ENCODE data around the gene FARS2.

The FARS2 gene

DNA sequence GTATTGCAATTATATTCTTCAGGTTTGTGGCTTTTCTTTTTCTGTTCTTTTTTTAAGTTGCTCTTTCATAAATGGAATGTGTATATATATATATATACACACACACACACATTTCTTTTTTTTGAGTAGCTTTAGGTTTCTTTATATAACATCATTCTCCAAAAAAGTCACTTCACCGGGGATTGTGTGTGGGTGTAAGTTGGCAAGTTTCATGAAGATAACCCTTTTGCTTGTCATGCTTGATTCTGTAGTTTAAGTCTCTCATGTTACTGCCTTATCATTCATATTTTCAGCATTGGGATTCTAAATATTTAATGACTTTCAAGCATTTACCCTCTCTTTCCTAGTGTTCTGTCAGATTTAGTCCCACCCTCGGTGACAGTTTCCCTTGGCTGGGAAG is 181.0 kb downstream of the FARS2 start:
- Histone ChIP-seq H3K4me1 (ENCODE audit: control insufficient read depth, low read depth, low read length) (peaks cover 20% of the 10 kb centered on the region), H3K4me3 (ENCODE audit: low read length) (no peak overlapping the region), H3K27ac (ENCODE audit: low read length) (no peak overlapping the region), H3K9me3 (ENCODE audit: control insufficient read depth, low read depth, low read length) (no peaks in the 10 kb centered on the region), H3K36me3 (ENCODE audit: control insufficient read depth, low read depth, low read length) (no peaks in the 10 kb centered on the region), H3K27me3 (ENCODE audit: control insufficient read depth, insufficient read depth, low read length) (peaks cover 4% of the 10 kb centered on the region), H3K9ac (ENCODE audit: low read length) (no peak overlapping the region)

DNA sequence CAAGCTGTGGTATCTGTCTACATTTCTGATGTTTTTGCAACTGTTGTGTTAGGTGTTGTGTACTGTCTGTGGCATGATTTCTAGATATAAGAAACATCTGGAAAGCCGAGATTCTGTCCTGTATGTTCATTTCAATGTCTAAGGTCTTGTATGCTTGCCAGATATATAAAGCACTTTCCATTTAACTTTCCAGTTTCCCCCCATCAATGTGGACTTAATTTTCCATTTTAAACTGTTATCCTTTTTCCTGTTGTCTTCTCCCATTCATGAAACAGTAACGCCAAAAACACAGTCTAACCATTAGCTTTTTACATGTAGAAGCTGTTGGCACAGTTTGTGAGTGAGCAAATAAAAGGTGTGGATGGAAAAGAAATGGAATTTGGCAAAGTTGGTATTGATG is 181.6 kb downstream of the FARS2 start:
- Histone ChIP-seq H3K27ac (ENCODE audit: low read length) (no peak overlapping the region), H3K4me3 (ENCODE audit: low read length) (no peak overlapping the region), H3K36me3 (ENCODE audit: control insufficient read depth, low read depth, low read length) (no peaks in the 10 kb centered on the region), H3K4me1 (ENCODE audit: control insufficient read depth, low read depth, low read length) (peaks cover 20% of the 10 kb centered on the region), H3K9me3 (ENCODE audit: control insufficient read depth, low read depth, low read length) (no peaks in the 10 kb centered on the region), H3K27me3 (ENCODE audit: control insufficient read depth, insufficient read depth, low read length) (peaks cover 4% of the 10 kb centered on the region), H3K9ac (ENCODE audit: low read length) (no peak overlapping the region)

- Histone ChIP-seq H3K4me1 (ENCODE audit: control insufficient read depth, low read depth, low read length) (peaks cover 17% of the 10 kb centered on the region), H3K9ac (ENCODE audit: low read length) (no peak overlapping the region), H3K27me3 (ENCODE audit: control insufficient read depth, insufficient read depth, low read length) (peaks cover 4% of the 10 kb centered on the region), H3K9me3 (ENCODE audit: control insufficient read depth, low read depth, low read length) (no peaks in the 10 kb centered on the region), H3K27ac (ENCODE audit: low read length) (no peak overlapping the region), H3K36me3 (ENCODE audit: control insufficient read depth, low read depth, low read length) (no peaks in the 10 kb centered on the region), H3K4me3 (ENCODE audit: low read length) (no peak overlapping the region)
Measured at GRCh38 chr6:5443491-5443890, 182.2 kb downstream of the FARS2 start.

GRCh38 chr6:5446362-5447075 is 185.2 kb downstream of the FARS2 start:
- H3K27me3 ChIP-seq (ENCODE audit: control insufficient read depth, insufficient read depth, low read length), result no peaks in the 10 kb centered on the region
- no peaks in the 10 kb centered on the region for H3K36me3 ChIP-seq (ENCODE audit: control insufficient read depth, low read depth, low read length)
- H3K27ac ChIP-seq (ENCODE audit: low read length), result no peak overlapping the region
- H3K9ac ChIP-seq (ENCODE audit: low read length), result no peak overlapping the region
- H3K4me1 ChIP-seq (ENCODE audit: control insufficient read depth, low read depth, low read length), result peaks cover 2% of the 10 kb centered on the region
- H3K4me3 ChIP-seq (ENCODE audit: low read length), result no peak overlapping the region
- no peaks in the 10 kb centered on the region for H3K9me3 ChIP-seq (ENCODE audit: control insufficient read depth, low read depth, low read length)

GRCh38 chr6:5447921-5448320 is 186.6 kb downstream of the FARS2 start:
- H3K4me1 ChIP-seq (ENCODE audit: control insufficient read depth, low read depth, low read length), result peaks cover 2% of the 10 kb centered on the region
- H3K27ac ChIP-seq (ENCODE audit: low read length), result no peak overlapping the region
- no peaks in the 10 kb centered on the region for H3K36me3 ChIP-seq (ENCODE audit: control insufficient read depth, low read depth, low read length)
- H3K9ac ChIP-seq (ENCODE audit: low read length), result no peak overlapping the region
- H3K27me3 ChIP-seq (ENCODE audit: control insufficient read depth, insufficient read depth, low read length), result no peaks in the 10 kb centered on the region
- no peaks in the 10 kb centered on the region for H3K9me3 ChIP-seq (ENCODE audit: control insufficient read depth, low read depth, low read length)
- no peak overlapping the region for H3K4me3 ChIP-seq (ENCODE audit: low read length)

GRCh38 chr6:5450073-5450472 is 188.8 kb downstream of the FARS2 start:
- no peak overlapping the region for H3K4me3 ChIP-seq (ENCODE audit: low read length)
- no peak overlapping the region for H3K27ac ChIP-seq (ENCODE audit: low read length)
- H3K4me1 ChIP-seq (ENCODE audit: control insufficient read depth, low read depth, low read length), result no peaks in the 10 kb centered on the region
- no peak overlapping the region for H3K9ac ChIP-seq (ENCODE audit: low read length)
- H3K36me3 ChIP-seq (ENCODE audit: control insufficient read depth, low read depth, low read length), result no peaks in the 10 kb centered on the region
- H3K27me3 ChIP-seq (ENCODE audit: control insufficient read depth, insufficient read depth, low read length), result no peaks in the 10 kb centered on the region
- no peaks in the 10 kb centered on the region for H3K9me3 ChIP-seq (ENCODE audit: control insufficient read depth, low read depth, low read length)

GRCh38 chr6:5453546-5453945 is 192.2 kb downstream of the FARS2 start:
- Histone ChIP-seq H3K36me3 (ENCODE audit: control insufficient read depth, low read depth, low read length) (no peaks in the 10 kb centered on the region), H3K9me3 (ENCODE audit: control insufficient read depth, low read depth, low read length) (no peaks in the 10 kb centered on the region), H3K27ac (ENCODE audit: low read length) (no peak overlapping the region), H3K4me1 (ENCODE audit: control insufficient read depth, low read depth, low read length) (peaks cover 5% of the 10 kb centered on the region), H3K27me3 (ENCODE audit: control insufficient read depth, insufficient read depth, low read length) (no peaks in the 10 kb centered on the region), H3K9ac (ENCODE audit: low read length) (no peak overlapping the region), H3K4me3 (ENCODE audit: low read length) (no peak overlapping the region)

DNA sequence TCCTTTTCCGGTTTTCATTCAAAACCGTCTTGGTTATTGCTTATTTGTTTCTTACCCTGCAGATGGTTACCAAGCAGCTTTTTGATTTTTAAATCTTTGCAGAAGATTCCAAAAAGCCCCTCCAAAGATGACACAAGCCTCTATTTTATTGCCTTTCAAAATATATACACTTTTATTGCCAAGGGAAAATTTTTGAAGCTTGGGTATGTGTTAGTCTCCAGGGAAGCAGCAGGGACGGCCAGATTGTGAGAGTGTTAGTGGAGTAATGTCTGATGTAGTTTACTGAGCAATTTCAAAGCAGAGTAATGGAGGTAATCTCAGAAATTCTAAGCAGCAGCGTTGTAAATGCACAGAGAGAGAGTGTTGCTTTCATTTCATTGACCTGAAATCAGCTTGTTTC is 193.8 kb downstream of the FARS2 start:
- H3K27ac ChIP-seq (ENCODE audit: low read length), result no peak overlapping the region
- no peak overlapping the region for H3K9ac ChIP-seq (ENCODE audit: low read length)
- H3K9me3 ChIP-seq (ENCODE audit: control insufficient read depth, low read depth, low read length), result no peaks in the 10 kb centered on the region
- H3K36me3 ChIP-seq (ENCODE audit: control insufficient read depth, low read depth, low read length), result no peaks in the 10 kb centered on the region
- H3K4me3 ChIP-seq (ENCODE audit: low read length), result no peak overlapping the region
- H3K27me3 ChIP-seq (ENCODE audit: control insufficient read depth, insufficient read depth, low read length), result no peaks in the 10 kb centered on the region
- peaks cover 5% of the 10 kb centered on the region for H3K4me1 ChIP-seq (ENCODE audit: control insufficient read depth, low read depth, low read length)

DNA sequence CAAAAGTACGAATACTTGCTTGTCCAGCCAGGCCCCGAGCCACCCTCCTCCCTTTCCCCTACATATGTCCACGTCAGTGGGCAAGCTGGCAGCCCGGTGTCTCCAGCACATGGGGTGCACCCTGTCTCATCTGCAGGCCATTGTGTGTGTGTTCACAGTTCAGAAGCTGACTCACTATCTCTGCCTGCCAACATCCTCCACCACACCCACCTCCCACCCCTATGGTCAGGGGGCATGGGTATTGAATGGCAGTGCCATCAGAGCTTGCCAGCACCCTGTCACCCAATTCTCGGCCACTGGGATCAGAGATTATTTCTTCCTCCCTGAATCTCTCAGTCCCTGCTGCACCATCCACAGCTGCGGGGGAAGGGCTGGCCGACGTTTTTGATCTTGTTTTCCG is 195.7 kb downstream of the FARS2 start:
- H3K9me3 ChIP-seq (ENCODE audit: control insufficient read depth, low read depth, low read length), result no peaks in the 10 kb centered on the region
- no peaks in the 10 kb centered on the region for H3K27me3 ChIP-seq (ENCODE audit: control insufficient read depth, insufficient read depth, low read length)
- peaks cover 5% of the 10 kb centered on the region for H3K4me1 ChIP-seq (ENCODE audit: control insufficient read depth, low read depth, low read length)
- H3K36me3 ChIP-seq (ENCODE audit: control insufficient read depth, low read depth, low read length), result no peaks in the 10 kb centered on the region
- H3K9ac ChIP-seq (ENCODE audit: low read length), result no peak overlapping the region
- no peak overlapping the region for H3K4me3 ChIP-seq (ENCODE audit: low read length)
- H3K27ac ChIP-seq (ENCODE audit: low read length), result no peak overlapping the region

DNA sequence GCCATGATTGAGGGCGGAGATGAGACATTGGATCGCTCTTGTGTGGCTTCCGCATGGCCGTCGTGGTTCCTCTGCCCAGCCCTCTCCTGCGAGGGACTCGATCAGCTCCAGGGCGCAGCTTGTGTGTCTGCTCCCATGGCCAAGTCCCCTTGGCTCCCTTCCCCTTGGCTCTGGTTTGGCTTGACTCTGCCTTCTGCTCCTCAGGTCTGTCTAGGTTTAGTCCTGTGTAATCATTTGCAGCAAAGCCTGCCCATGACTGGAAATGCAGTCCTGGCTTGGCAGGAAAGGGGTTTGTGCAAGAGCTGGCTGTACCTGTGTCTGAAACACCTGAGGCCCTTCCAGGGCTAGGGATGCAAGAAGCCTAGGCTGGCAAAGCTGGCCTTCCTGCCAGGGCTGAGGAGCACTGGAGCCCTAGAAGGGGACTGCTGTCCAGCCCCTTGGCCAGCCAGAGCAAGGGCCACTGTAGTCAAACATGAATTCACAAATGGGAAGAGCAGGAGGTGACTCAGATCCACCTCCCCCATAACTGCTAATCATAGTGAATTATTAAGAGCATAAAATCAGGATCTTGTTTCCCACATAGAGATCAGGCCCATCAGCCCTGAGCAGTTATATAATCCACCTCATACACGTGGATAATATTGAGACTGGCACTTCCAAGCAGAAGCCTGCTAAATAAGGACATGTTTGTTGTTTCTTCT is 196.8 kb downstream of the FARS2 start:
- Histone ChIP-seq H3K36me3 (ENCODE audit: control insufficient read depth, low read depth, low read length) (no peaks in the 10 kb centered on the region), H3K27ac (ENCODE audit: low read length) (no peak overlapping the region), H3K27me3 (ENCODE audit: control insufficient read depth, insufficient read depth, low read length) (no peaks in the 10 kb centered on the region), H3K4me3 (ENCODE audit: low read length) (no peak overlapping the region), H3K9ac (ENCODE audit: low read length) (no peak overlapping the region), H3K9me3 (ENCODE audit: control insufficient read depth, low read depth, low read length) (no peaks in the 10 kb centered on the region), H3K4me1 (ENCODE audit: control insufficient read depth, low read depth, low read length) (peaks cover 5% of the 10 kb centered on the region)

DNA sequence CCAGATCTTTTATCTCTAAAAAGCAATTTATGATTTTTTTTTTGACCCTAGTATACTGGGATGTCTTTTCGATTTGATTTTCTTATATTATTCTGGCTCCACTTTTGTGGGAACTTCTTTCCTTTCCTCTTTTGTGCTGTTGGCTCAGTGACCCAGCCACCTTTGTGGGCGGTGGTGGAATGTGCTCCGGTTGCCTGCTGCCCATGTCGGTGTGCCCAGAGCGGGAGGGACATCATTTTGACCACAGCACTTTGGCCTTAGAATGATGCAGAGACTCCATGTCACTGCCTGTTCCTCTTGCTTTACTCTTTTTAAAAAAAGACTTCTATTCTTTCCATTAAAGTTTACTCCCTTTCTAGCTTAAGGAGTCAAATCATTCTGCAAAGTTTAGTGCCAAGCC is 198.0 kb downstream of the FARS2 start:
- H3K4me1 ChIP-seq (ENCODE audit: control insufficient read depth, low read depth, low read length), result peaks cover 14% of the 10 kb centered on the region
- no peak overlapping the region for H3K9ac ChIP-seq (ENCODE audit: low read length)
- H3K4me3 ChIP-seq (ENCODE audit: low read length), result no peak overlapping the region
- H3K36me3 ChIP-seq (ENCODE audit: control insufficient read depth, low read depth, low read length), result no peaks in the 10 kb centered on the region
- H3K27me3 ChIP-seq (ENCODE audit: control insufficient read depth, insufficient read depth, low read length), result no peaks in the 10 kb centered on the region
- H3K9me3 ChIP-seq (ENCODE audit: control insufficient read depth, low read depth, low read length), result no peaks in the 10 kb centered on the region
- H3K27ac ChIP-seq (ENCODE audit: low read length), result no peak overlapping the region

DNA sequence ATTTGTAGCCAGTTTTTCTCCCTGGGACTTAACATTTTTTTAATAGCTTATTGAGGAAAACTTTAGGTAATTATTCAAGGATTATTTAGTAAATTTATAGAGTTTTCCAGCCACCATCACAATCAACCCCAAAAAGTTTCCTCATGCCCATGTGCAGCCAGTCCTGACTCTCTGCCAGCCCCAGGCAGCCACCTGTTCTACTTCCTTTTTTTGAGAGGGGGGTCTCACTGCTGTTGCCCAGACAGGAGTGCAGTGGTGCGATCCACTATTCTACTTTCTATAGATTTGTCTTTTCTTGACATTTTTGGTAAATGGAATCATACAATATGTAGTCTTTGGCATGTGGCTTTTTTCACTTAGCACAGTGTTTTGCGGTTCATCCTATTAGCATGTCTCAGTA is 200.1 kb downstream of the FARS2 start:
- Histone ChIP-seq H3K4me1 (ENCODE audit: control insufficient read depth, low read depth, low read length) (peaks cover 19% of the 10 kb centered on the region), H3K4me3 (ENCODE audit: low read length) (no peak overlapping the region), H3K9ac (ENCODE audit: low read length) (no peak overlapping the region), H3K27me3 (ENCODE audit: control insufficient read depth, insufficient read depth, low read length) (no peaks in the 10 kb centered on the region), H3K36me3 (ENCODE audit: control insufficient read depth, low read depth, low read length) (no peaks in the 10 kb centered on the region), H3K9me3 (ENCODE audit: control insufficient read depth, low read depth, low read length) (no peaks in the 10 kb centered on the region), H3K27ac (ENCODE audit: low read length) (no peak overlapping the region)
